Measurements from ENCODE around the gene SH2B2. TPM values are rescaled to one million over a fixed set of nuclear protein-coding genes. Genes with fewer than 3 reads are reported as not detected.
A peak's percentile ranks its signal among the peaks of the same experiment; 100 is the strongest.
"Not testable (repeated sequence)": the region's sequence is repeated elsewhere in the genome, so short reads cannot be mapped to it uniquely, and the experiment has no call there.

Gene SH2B2
- total RNA-seq, 2 experiments from 2014 or later, result 2.1 to 2.3 TPM

DNA sequence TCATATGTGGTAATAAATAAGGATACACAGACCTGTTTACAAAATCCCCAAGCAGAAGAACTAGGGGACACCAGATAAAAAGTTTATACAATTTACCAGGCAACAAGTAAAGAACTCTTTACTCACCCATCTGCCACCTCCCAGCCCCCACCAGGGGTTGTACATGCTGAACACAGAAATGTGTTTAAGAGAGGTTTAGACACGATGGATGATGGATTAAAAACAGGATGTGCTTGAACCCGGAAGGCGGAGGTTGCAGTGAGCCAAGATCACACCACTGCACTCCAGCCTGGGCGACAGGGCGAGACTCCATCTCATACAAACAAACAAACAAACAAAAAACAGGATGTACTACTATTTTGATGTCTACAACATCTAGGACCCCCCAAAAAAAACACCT is 42.2 kb downstream of the SH2B2 start:
- H3K36me3 Mint-ChIP-seq (ENCODE audit: low read depth); H3K4me3 Mint-ChIP-seq; H3K27ac Mint-ChIP-seq; DNase-seq; H3K9me3 Mint-ChIP-seq; POLR2A ChIA-PET; H3K4me1 Mint-ChIP-seq: not testable (repeated sequence)
- CTCF ChIA-PET, result interaction anchor here (1.1 kb wide), 1 partner anchor 61 kb away, joined by 3 read pairs; no protein-coding TSS in a partner anchor
- H3K27me3 Mint-ChIP-seq, result peaks cover 12% of the 10 kb centered on the region

DNA sequence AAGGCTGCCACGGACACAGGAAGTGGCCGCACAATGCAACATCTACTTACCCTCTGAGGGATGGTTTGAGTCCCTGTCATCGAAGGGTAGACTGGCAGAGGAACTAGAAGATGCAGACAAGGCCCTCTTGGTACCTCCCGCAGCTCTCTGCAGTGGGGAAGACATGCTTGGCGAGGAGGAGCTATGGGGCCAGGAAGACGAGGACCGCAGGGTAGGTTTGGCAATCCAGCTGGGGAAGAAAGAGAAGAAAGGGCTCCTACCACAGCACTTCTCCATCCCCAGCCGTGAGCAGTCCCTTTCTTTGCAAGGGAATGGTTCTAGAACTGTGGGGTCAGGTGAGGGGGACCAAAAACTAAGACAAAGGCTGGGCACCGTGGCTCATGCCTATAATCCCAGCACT is 42.7 kb downstream of the SH2B2 start:
- H3K36me3 Mint-ChIP-seq (ENCODE audit: low read depth); H3K4me3 Mint-ChIP-seq; CTCF ChIA-PET; H3K27ac Mint-ChIP-seq; DNase-seq; H3K9me3 Mint-ChIP-seq; H3K4me1 Mint-ChIP-seq; POLR2A ChIA-PET: not testable (repeated sequence)
- H3K27me3 Mint-ChIP-seq, result peaks cover 12% of the 10 kb centered on the region

DNA sequence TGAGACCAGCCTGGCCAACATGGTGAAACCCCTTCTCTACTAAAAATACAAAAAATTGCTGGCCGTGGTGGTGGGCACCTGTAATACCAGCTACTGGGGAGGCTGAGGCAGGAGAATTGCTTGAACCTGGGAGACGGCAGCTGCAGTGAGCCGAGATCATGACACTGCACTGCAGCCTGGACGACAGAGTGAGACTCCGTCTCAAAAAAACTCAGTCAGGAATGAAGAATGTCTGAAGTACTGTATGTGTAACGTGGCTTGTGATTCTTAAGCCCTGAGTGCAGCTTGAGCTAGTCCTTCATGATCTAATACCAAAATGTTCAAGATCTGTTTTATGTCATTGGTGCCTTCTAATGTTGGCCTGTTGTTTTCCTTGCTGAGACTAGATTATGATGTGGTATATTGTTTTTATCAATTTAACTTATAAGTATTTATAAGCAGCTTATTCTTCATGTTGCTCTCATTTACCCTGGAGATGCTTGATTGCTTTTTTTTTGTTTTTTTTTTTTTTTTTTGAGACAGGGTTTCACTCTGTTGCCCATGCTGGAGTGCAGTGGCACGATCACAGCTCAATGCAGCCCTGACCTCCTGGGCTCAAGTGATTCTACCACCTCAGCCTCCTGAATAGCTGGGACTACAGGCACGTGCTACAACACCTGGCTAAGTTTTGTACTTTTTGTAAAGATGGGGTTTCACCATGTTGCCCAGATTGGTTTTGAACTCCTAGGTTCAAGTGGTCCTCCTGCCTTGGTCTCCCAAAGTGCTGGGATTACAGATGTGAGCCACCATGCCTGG is 44.2 kb downstream of the SH2B2 start:
- CTCF ChIA-PET, result interaction anchor here (0.6 to 0.7 kb wide), 2 partner anchors 55 to 57 kb away, joined by 3 to 4 read pairs; no protein-coding TSS in a partner anchor
- H3K9me3 Mint-ChIP-seq; H3K27ac Mint-ChIP-seq; H3K4me1 Mint-ChIP-seq; H3K36me3 Mint-ChIP-seq (ENCODE audit: low read depth); DNase-seq; POLR2A ChIA-PET; H3K4me3 Mint-ChIP-seq: not testable (repeated sequence)
- peaks cover 12% of the 10 kb centered on the region for H3K27me3 Mint-ChIP-seq

DNA sequence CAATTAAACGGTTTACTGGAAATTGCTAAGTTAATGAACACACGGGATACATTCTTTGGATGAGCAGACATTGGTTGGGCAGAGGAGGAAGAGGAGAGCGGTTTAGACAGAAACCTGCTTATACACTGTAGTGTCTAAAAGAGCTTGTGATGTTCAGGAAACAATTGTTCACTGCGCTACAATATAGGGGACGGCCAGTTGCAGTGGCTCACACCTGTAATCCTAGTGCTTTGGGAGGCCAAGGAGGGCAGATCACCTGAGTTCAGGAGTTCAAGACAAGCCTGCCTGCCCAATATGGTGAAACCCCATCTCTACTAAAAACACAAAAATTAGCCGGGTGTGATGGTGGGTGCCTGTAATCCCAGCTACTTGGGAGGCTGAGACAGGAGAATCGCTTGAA is 48.9 kb downstream of the SH2B2 start:
- CTCF ChIA-PET; H3K9me3 Mint-ChIP-seq; H3K4me1 Mint-ChIP-seq; H3K27ac Mint-ChIP-seq; POLR2A ChIA-PET; H3K4me3 Mint-ChIP-seq; DNase-seq; H3K36me3 Mint-ChIP-seq (ENCODE audit: low read depth); H3K27me3 Mint-ChIP-seq: not testable (repeated sequence)

DNA sequence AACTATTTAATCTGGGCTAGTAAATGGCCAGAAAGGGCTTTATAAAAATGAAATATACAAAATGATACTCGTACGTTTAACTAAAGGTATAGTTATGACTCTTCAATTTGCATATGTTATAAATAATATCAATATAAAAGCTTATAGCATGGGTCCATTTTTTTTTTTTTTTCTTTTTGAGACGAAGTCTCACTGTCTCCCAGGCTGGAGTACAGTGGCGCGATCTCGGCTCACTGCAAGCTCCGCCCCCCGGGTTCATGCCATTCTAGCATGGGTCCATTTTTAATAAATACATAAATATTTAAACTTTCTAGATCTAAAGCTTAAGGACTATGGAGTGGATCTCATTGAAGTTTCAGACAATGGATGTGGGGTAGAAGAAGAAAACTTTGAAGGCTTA is 50.3 kb downstream of the SH2B2 start:
- H3K36me3 Mint-ChIP-seq (ENCODE audit: low read depth); POLR2A ChIA-PET; H3K4me3 Mint-ChIP-seq; H3K9me3 Mint-ChIP-seq; CTCF ChIA-PET; H3K4me1 Mint-ChIP-seq; H3K27me3 Mint-ChIP-seq; DNase-seq; H3K27ac Mint-ChIP-seq: not testable (repeated sequence)

DNA sequence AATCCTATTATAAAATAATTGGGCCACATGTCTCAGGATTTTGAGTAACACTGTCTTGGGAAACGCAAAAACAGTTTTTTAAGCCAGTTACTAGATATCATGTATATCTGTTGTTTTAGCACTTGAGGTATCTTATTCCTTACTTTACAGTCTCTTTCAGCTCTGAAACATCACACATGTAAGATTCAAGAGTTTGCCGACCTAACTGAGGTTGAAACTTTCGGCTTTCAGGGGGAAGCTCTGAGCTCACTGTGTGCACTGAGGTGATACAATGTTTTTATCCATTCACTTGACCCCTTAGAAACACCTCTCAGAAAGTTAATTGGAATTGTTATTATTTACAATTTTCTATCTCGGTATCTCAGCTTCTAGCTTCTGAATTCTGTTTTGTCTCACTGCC is 50.8 kb downstream of the SH2B2 start:
- POLR2A ChIA-PET; H3K27me3 Mint-ChIP-seq; CTCF ChIA-PET; H3K4me1 Mint-ChIP-seq; H3K27ac Mint-ChIP-seq; H3K4me3 Mint-ChIP-seq; H3K9me3 Mint-ChIP-seq; DNase-seq; H3K36me3 Mint-ChIP-seq (ENCODE audit: low read depth): not testable (repeated sequence)

DNA sequence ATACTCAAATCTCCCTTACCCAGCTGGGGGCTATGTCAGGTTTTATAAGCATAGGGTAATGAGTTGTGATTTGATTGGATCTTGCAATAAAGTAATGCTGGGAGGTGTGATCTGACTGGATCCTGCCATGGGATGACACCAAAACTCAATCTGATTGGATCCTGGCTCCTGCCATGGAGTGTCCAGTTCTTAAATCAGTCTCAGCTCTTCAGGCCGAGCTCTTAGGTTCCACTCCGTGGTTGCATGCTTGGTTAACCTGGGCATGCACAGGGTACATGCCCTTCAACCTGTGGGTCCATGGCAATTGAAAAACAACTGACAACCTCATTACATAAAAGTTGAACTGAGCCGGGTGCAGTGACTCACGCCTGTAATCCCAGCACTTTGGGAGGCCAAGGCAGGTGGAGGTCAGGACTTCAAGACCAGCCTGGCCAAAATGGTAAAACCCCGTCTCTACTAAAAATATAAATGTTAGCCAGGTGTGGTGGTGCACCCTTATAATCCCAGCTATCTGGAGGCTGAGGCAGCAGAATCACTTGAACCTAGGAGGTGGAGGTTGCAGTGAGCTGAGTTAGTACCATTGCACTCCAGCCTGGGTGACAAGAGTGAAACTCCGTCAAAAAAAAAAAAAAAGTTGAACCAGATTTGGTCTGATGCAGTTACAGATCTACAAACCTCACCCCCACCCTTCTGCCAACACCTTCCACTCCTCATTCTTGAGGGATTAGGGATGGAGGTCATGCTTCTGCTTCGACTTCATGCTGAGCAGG is 54.1 kb downstream of the SH2B2 start:
- H3K27me3 Mint-ChIP-seq; H3K36me3 Mint-ChIP-seq (ENCODE audit: low read depth); H3K4me3 Mint-ChIP-seq; H3K4me1 Mint-ChIP-seq; POLR2A ChIA-PET; DNase-seq; CTCF ChIA-PET; H3K27ac Mint-ChIP-seq; H3K9me3 Mint-ChIP-seq: not testable (repeated sequence)

DNA sequence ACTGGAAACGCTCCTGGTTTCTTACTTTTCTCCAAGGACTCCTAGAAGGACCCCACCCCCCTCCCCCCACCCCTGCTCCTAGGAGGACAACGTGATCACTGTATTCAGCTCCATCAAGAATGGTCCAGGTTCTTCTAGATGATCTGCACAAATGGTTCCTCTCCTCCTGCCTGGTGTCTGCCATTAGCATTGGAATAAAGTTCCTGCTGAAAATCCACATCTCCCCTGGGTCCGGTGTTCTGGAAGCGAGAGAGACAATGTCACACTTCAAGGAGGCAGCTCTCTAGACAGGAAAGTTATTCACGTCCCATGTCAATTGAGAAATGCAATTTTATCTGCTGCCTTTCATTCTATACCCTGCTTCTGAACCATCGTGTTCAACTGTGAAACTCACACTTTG is 60.3 kb downstream of the SH2B2 start:
- H3K27ac Mint-ChIP-seq; H3K36me3 Mint-ChIP-seq (ENCODE audit: low read depth); CTCF ChIA-PET; H3K4me3 Mint-ChIP-seq; DNase-seq; H3K27me3 Mint-ChIP-seq; POLR2A ChIA-PET; H3K9me3 Mint-ChIP-seq; H3K4me1 Mint-ChIP-seq: not testable (repeated sequence)

DNA sequence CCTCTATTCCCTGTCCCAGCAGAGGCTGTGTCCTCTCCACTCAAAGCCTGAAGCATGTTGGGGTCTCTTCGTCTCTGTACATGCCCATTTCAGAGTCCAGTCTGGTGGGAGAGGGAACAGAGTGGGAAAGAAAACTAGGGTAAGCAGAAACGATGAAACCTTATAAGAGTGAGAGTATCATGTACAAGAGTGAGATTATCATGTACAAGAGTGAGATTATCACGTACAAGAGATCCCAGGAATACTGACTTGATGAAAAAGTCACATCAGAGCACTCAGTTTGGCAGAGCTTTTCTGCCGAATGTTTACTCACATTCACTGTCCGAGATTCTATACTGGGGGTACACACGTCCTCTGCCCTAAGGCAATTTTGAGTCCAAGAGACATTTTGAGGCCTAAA is 69.7 kb downstream of the SH2B2 start, which contains the start of gene SPDYE6:
Gene SPDYE6 (minus strand): TSS at position 101 of the 400 bp plus-strand sequence. CDS start 421 bp downstream, outside the sequence.
- H3K27me3 Mint-ChIP-seq; DNase-seq; H3K4me3 Mint-ChIP-seq; H3K4me1 Mint-ChIP-seq; H3K9me3 Mint-ChIP-seq; H3K36me3 Mint-ChIP-seq (ENCODE audit: low read depth); H3K27ac Mint-ChIP-seq; CTCF ChIA-PET; POLR2A ChIA-PET: not testable (repeated sequence)

DNA sequence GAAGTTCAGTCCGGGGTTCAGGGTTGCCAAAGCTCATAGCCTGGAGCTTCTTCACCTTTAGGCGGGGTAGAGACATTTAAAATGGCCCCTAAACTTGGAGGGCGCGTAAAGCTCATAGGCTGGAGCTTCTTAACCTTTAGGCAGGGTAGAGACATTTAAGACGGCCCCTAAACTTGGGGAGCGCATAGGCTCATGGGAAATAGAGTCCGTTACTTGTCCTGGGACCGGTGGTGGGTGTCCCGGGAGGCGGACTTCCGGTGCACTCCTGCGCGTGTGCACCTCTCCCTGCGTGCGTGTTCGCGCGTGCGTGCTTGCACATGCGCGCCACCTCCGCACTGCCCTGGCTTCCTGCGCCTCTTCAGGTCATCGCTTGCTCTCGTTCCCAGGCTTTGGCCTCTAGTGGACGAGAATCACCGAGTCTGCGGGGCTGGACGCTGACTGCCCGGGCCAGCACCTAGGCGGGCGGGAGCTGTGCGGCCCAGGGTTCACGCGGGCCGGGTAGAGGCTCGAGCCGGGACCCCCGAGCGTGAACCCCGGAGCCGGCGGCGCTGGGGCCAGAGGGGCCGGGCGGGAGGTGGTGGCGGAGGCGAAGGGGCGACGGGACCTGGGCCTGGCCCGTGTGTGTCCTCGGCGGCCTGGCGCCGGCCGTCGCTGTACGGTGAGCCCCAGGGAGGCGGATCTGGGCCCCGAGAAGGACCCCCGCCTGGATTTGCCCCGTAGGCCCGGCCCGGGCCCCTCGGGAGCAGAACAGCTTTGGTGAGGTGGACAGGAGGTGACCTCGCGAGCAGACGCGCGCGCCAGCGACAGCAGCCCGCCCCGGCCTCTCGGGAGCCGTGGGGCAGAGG is 77.1 kb downstream of the SH2B2 start:
- H3K36me3 Mint-ChIP-seq (ENCODE audit: low read depth), result peaks cover 22% of the 10 kb centered on the region
- CTCF ChIA-PET, result interaction anchor here (0.7 to 1.3 kb wide), 2 partner anchors 15 to 28 kb away, joined by 3 to 4 read pairs; no protein-coding TSS in a partner anchor
- H3K4me3 Mint-ChIP-seq, result peak overlapping the region; percentile 92
- H3K27me3 Mint-ChIP-seq, H3K9me3 Mint-ChIP-seq, POLR2A ChIA-PET: not testable (repeated sequence)
- H3K4me1 Mint-ChIP-seq, result peaks cover 19% of the 10 kb centered on the region
- DNase-seq, result peak; percentile 96
- H3K27ac Mint-ChIP-seq, result peak overlapping the region; percentile 75

DNA sequence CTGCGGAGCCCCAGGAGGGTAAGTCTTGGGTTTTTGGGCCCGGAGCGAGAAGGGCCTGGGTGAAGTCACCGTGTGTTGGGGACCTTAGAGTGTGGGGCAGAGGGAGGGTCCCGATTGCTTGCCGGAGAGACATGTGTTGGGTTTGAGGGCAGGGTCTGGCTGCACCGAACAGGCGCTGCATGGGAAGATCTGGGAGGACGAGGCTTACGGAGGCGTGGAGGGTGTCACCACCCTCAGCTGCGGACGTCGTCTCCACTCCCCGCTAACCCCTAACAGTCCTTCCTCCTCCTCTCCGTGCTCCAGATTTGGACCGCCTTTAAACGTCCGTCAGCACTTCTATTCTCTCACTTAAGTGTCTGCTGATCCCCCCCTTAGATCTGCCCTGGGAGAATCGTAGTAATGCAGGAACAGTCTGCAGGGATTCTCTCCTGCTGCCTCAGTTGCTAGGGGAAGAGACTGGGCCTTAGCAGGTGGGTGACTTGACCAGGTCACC is 77.8 kb downstream of the SH2B2 start:
- peaks cover 22% of the 10 kb centered on the region for H3K36me3 Mint-ChIP-seq (ENCODE audit: low read depth)
- peak; percentile 22 for DNase-seq
- H3K9me3 Mint-ChIP-seq, CTCF ChIA-PET, H3K27me3 Mint-ChIP-seq, POLR2A ChIA-PET: not testable (repeated sequence)
- peak overlapping the region; percentile 92 for H3K4me3 Mint-ChIP-seq
- peak overlapping the region; percentile 75 for H3K27ac Mint-ChIP-seq
- peaks cover 19% of the 10 kb centered on the region for H3K4me1 Mint-ChIP-seq

DNA sequence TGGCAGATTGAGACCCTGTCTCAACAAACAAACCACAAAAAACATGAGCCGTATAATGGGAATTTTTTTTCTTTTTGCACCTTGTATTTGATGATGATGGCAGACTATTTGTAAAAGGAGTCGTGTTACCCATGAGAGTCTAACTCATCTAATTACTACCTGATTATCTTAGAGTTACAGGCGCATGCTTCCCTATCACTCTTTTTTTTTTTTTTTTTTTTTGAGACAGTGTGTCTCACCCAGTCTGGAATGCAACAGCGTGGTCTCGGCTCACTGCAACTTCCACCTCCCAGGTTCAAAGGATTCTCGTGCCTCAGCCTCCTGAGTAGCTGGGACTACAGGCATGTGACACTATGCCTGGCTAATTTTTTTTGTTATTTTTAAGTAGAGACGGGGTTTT is 78.7 kb downstream of the SH2B2 start:
- Mint-ChIP-seq H3K4me1 (peaks cover 21% of the 10 kb centered on the region), H3K4me3 (peak overlapping the region; percentile 49), H3K36me3 (ENCODE audit: low read depth) (peaks cover 29% of the 10 kb centered on the region)
- CTCF ChIA-PET, H3K27me3 Mint-ChIP-seq, DNase-seq, H3K9me3 Mint-ChIP-seq, POLR2A ChIA-PET, H3K27ac Mint-ChIP-seq: not testable (repeated sequence)

DNA sequence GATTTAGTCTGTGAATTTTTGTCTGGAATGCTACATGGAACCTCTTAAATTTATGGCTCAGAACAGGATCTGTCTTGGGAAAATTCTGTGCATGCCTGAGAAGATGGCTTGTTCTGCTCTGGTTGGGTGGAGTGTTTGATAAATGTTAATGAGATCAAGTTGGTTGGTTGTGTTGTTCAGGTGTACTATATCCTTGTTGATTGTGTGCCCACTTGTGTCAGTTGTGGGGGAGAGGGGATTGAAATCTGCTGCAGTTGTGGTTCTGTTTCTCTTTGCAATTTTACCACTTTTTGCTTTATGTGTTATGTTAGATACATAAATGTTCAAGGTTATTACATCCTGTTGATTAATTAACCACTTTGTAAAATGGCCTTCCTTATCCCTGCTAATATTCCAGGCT is 83.4 kb downstream of the SH2B2 start:
- Mint-ChIP-seq H3K36me3 (ENCODE audit: low read depth) (peaks cover 49% of the 10 kb centered on the region), H3K4me1 (peaks cover 15% of the 10 kb centered on the region)
- POLR2A ChIA-PET, H3K27me3 Mint-ChIP-seq, H3K4me3 Mint-ChIP-seq, H3K27ac Mint-ChIP-seq, DNase-seq, H3K9me3 Mint-ChIP-seq, CTCF ChIA-PET: not testable (repeated sequence)
